Activated gamma-delta T cell treated with Interleukin-2 at 50 U/mL for 16 hours (primary cell): ENCODE results near the gene ARFIP1.

Experiments
- DNase-seq: peaks from one replicate; pipeline ENCODE4 v3.0.0-alpha.2; 2020

ARFIP1 gene

DNA sequence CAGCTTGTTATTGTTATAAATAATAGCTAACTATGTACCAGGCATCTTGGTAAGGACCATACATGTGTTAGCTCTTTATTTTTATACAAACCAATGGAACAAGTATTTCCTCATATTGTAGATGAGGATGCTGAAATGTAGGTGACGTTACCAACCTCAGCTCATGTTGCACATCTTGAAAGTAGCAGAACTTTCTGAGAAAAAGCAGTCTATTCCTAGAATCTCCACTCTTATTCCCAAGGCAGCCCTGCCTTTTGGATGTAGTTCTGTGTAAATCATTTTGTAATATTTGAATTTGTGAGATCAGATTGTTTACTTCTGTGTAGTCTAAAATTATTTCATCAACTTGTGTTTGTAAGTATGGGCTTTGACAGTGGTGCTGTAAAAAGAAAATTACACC is 161.7 kb downstream of the ARFIP1 start:
- no peak for DNase-seq

- DNase-seq: no peak
These were observed 162.6 kb downstream of the ARFIP1 start for GRCh38 chr4:152942346-152942745.

GRCh38 chr4:152943672-152944071 is 163.9 kb downstream of the ARFIP1 start:
- DNase-seq: no peak

DNA sequence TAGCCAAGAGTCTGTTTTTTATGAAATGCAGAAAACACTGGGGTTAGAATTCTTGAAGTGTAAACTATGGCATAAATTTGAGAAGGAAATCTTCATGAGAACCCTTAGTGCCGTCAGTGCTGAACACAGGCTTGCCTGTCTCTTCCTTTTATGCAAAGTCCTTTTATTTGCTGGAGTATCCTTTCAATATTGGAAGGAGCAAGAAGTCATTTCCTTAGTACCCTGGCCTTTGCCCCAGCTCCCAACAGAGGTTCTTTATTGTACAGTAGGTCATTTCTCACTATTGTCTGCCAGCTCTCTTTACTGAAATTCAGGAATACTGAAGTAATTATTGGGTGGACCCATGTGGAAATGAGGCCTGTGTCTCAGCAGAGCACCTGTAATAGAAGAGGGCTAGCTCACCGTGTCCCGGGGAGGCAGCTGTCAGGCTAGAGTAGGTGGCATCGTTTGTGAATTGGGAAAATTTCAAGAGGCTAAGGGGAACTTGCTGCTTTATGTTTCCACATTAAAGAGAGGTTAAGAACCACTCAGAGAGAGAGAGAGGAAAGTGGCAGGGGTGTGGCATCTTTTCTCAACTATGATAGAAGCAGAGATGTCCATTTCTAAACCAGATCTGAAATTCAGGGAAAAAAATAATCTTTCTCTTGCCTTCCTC is 165.0 kb downstream of the ARFIP1 start:
- DNase-seq: no peak

- no peak for DNase-seq
These were observed 165.9 kb downstream of the ARFIP1 start for GRCh38 chr4:152945639-152946038.

DNA sequence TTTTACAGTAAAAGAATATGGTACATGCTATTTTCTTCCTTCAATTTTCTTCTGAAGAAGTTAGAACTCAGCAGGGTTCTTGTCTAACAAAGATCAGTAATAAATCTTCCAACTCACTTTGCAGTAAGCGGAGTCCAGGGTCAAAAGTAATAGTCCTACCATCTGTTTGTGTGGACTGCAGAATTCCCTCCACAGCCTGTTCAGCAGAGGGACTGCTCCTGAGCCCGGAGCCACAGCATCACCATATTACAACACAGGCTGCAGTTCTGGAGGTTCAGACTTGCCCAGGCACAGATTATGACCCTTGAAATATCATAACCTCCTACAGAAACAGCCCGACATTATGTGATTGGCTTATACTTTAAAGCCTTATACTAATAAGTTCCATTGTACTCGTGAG is 166.7 kb downstream of the ARFIP1 start:
- no peak for DNase-seq

DNA sequence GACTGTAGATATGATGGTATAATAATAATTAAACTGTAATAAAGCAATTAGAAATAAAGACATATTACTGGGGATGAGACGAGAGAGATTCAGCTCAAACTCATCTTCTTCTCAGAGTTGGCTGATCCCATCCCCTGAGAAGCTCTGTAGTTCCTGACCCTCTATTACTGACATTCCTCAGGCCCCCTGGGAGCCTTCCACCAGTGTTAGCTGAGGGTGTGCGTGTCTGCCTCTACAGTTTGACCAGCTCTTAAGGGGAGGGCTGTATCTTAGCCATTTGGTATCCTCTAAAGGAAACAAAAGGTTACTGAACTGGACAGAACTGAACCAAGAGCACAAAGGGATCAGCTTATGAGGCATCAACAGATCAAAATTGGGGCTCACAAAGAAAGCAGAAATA is 167.6 kb downstream of the ARFIP1 start:
- no peak for DNase-seq

DNA sequence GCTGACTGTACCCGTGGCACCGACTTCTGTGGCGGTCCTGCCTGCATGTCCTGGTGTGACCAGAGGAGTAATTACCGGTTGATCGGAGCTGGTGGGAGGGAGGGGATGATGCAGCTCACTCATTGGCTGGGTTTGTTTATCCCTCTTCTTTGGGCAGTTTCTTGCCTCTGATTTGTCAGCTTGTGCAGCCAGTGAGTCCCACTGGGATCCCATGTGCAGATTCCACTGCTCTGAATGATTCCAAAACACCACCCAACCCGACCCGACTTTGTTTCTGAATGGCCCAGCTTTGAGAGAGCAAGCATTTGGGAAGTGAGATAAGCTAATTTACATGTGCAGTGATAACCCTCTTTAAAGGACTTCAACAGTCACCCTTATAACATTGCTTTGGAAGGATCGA is 170.2 kb downstream of the ARFIP1 start:
- DNase-seq: no peak

DNA sequence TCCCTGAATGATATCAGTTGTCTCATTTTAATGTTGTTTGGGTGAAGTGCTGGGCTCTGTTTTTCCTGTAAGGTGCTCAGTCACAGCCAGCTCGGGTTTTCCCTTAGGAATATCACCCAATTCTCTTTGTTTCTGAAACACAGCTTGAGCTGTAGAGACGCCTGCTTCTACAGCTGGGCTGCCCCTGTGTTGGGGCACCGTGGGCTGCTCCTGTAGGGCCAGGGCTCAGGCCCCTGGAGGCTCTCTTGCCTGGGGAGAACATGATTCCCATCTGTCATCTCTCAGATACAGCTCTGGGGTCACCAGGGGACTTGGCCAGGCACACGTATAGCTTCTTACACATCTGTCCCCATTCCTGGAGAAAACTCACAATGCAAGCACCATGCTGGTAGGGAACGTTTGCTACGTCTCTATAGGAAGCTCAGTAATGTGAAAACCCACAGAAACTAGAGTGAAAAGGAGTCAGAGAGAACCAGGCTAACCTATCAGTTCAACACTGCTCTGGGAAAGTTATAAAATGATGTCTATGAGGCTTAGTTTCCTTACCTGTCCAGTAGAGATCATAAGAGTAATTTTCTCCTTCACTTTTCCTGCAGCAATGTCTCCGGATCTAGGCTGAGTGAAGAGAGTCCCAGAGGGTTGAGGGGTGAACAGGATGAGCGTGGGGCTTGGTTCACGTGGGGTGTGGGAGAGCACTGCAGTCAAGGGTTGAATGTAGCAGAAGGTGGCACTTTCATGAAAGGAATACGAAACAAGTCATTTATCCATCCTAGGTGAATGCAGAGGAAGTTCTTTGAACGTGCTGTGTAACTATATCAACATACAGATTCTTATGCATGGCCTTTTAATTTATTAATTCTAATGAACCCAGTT is 170.9 kb downstream of the ARFIP1 start:
- DNase-seq: no peak

DNA sequence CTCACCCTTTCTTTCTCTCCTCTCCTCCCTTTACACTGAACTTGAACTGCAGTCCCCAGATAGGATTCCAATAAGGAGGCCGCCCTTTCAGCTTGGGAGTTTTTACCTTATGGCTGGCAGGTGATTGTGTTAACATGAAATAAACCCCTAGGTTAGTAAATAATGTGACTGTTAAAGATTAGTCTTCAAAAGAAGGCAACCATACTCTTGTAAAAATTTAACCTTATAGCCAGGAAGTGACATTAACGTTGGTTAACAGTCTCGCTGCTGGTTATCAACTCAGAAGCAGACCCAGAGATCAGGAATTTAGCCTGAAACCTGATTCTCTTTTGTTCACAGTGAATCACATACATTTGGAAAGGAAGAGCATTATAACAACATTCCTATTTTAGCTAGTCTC is 171.6 kb downstream of the ARFIP1 start:
- no peak for DNase-seq

DNA sequence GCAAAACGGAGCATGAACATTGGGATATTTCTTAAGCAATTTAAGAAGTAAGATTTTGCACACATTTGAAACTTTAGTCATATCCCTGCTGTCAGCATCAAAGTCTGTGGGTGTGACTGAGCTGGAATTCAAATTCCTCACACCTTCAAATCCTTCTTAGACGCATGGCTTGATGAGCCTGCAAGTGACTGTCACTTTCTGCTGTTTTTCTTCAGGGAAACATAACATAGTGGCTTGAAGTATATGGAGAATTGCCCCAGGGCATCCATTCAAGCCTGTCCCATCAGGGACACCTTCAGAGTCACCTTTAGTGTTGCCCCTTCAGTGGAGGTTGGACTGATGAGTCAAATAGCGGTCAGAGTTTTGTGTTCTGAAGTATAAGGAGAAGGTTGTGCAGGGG is 173.8 kb downstream of the ARFIP1 start:
- DNase-seq: no peak

DNA sequence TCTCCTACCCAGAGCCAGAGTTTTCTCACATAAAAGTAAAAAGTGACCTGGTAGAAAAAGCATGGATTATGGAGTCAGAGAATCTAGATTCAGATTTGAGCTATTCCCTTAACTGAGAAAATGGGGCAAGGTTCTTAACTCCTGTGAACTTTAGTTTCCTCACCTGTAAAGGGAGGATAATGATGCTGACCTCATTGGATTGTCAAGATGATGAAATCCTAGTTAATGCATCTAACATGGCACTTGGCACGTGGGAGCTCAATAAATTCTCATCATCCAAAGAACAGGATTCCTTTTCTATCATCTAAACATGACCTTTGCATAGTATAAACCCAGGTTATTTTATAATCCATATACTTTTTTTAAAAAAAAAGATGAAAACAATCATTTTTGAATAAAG is 175.0 kb downstream of the ARFIP1 start:
- no peak for DNase-seq

- no peak for DNase-seq
These were observed 176.4 kb downstream of the ARFIP1 start for GRCh38 chr4:152956147-152956546.

- no peak for DNase-seq
These were observed 177.1 kb downstream of the ARFIP1 start for GRCh38 chr4:152956650-152957436.

GRCh38 chr4:152957437-152958171 is 177.8 kb downstream of the ARFIP1 start:
- no peak for DNase-seq

GRCh38 chr4:152959080-152959479 is 179.3 kb downstream of the ARFIP1 start:
- DNase-seq: no peak

DNA sequence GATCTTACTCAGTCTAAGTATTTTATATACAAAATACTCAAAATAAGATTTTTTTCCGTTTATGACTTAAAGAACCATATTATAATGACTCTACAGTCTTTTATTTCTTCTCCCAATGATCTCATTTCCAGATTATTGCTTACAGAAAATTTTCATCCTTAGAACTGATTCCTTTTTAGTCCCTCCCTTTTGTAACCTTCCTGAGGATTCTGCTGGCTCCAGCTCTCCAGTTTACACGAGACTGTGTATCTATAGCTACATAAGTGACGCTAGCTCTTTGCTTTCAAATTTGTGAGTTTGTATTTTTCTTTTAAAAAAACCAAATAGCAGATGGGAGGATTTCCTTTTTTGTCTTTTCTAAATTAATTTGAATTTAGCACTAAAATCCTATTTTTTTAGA is 180.3 kb downstream of the ARFIP1 start:
- no peak for DNase-seq

DNA sequence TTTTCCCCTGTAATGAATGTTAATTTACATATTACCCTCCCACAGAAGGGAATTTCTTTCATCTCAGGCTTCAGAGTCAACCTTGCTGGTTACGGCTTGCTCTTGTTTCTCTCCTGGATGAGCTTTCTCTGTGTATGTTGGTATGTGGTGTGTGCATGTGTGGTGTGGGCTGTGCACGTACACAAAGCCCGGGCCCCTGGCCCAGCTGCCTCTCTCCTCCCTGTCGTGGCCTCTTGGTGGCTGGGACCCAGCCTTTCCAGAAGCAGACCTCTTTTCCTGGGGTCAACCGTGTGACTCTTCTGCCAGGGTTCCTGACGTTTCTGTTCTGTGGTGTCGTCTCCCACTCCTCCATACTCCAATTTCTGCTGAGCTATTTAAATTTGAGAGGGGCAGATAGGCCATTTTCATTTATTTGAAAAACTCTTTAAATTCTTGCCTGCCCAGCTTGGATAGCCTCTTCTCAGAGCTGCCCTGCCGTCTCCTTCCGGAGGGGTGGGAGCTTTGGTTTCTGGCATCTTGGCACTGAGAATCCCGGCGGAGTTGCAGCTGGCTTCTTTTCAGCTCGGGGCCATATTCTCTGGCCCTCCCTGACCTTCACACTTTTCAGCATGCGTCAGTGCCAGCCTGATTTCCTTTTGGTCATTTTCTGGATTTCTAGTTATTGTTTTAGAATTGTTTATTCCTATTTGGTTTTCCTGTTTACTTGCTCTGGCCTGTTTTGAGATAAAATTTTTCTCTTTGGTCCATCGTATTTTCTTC is 181.4 kb downstream of the ARFIP1 start:
- no peak for DNase-seq

- DNase-seq: no peak
These were observed 182.0 kb downstream of the ARFIP1 start for GRCh38 chr4:152961773-152962115.
